H1 (cell line): ENCODE data around the gene ZXDC. TPM values are rescaled to one million over a fixed set of nuclear protein-coding genes. Genes with fewer than 3 reads are reported as not detected.

Source experiments
- ASH2L ChIP-seq: fragments of 200-600, 300-600 bp; sonication (generic); IDR thresholded peaks from one replicate; pipeline ENCODE4 v1.7.1; 2017; ENCODE audit warnings: low read length
- CBX8 ChIP-seq: fragments of 300-800, 300-1000 bp; sonication (generic); IDR thresholded peaks from 2 replicates; pipeline ENCODE4 v1.7.1; 2016; ENCODE audit warnings: low read depth, low read length, borderline replicate concordance
- E2F6 ChIP-seq: IDR thresholded peaks from 2 replicates; pipeline ENCODE4 v1.6.1; 2012; ENCODE audit warnings: inconsistent platforms
- GABPA ChIP-seq: IDR thresholded peaks from 2 replicates; pipeline ENCODE4 v1.6.1; 2011; ENCODE audit warnings: mild to moderate bottlenecking, low read length, moderate library complexity, borderline replicate concordance; ENCODE audit not compliant: insufficient read depth
- RBBP5 ChIP-seq: IDR thresholded peaks from 2 replicates; pipeline ENCODE4 v1.7.1; 2012; ENCODE audit warnings: low read depth, mild to moderate bottlenecking, inconsistent platforms, low read length, moderate library complexity, borderline replicate concordance
- SAP30 ChIP-seq: fragments of 300-600 bp; sonication (generic); IDR thresholded peaks from 2 replicates; pipeline ENCODE4 v1.7.1; 2012; ENCODE audit warnings: low read length, moderate library complexity, mild to moderate bottlenecking, inconsistent platforms; ENCODE audit not compliant: insufficient read depth, insufficient replicate concordance
- YY1 ChIP-seq: IDR thresholded peaks from 2 replicates; pipeline ENCODE4 v1.6.1; 2011; ENCODE audit warnings: low read depth, mild to moderate bottlenecking, low read length
- polyA plus RNA-seq, 7 experiments: library from polyadenylated mRNA; depleted of rRNA in 3 of 7; stranded (reverse) in 5 of 7; unstranded in 2 of 7; fragments of >200 nt in 5 of 7; fragments of 200-250 nt in 2 of 7; gene quantifications; 1 replicate in 5 of 7; 2 replicates in 1 of 7; 4 replicates in 1 of 7; pipeline versions ENCODE4 v1.2.1 to v1.2.3, GENCODE V29; 2011 to 2013; ENCODE audit warnings: missing spikeins in 2 of 7, mixed read lengths in 2 of 7
- total RNA-seq: library from RNA; stranded (reverse); fragmentation: NEBNext Ultra II Directional; extraction: Animal tissue kit (Norgen Biotek cat#: 25700); gene quantifications from 2 replicates; pipeline ENCODE4 v1.2.1, GENCODE V29; 2021
- TF ChIP-seq, protein P1 (sequence below): IDR thresholded peaks from 2 replicates; pipeline ENCODE4 v1.6.1; 2012; ENCODE audit warnings: inconsistent platforms
- TF ChIP-seq, protein P2 (sequence below): fragments of 300-600 bp; sonication (generic); IDR thresholded peaks from 2 replicates; pipeline ENCODE4 v1.7.1; 2012; ENCODE audit warnings: low read length, moderate library complexity, mild to moderate bottlenecking, inconsistent platforms; ENCODE audit not compliant: insufficient replicate concordance

Gene ZXDC
- total and polyA plus RNA-seq, 2 of the 8 experiments (the other 6 are each of a cell fraction or from before 2014, with no cell fraction given), result 12.7 to 24.3 TPM

DNA sequence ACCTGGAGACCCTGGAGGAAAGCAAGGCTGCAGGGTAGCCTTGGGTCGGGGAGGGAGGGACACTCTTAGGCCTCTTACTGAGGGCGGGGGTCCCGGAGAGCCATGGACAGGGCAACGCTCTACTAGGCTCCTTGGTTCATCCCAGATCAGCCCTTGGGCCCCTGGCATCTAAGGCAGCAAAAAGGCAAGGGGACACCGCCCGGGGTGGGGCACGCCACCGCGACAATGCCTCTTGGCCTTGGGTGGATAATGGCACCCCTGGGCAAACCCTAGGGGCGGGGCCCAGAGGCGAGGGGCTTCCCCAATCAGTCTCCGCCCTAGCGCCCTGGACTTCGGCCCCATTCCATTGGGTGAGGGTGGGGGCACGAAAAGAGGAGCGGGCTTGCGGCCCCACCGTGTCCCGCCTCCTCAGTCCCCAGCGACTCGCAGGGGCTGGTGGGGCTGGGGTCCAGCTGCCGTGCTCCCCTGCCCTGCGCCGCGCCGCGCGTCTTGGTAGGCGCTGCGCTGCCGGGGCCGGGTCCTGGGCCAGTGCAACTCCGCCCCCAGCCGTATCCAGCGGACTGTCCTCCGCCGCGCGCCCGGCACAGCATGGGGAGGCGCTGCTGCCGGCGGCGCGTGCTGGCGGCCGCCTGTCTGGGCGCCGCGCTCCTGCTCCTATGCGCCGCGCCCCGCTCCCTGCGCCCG, 48.2 kb upstream of the ZXDC start, which contains the start of gene CHST13 (continued):
- TF ChIP-seq SAP30 (no peak), CBX8 (no peak), ASH2L (no peak), E2F6 (no peak), YY1 (no peak), GABPA (peak; percentile 70; the same call in 1 of the 2 replicates), RBBP5 (peak; percentile 23; the same call in 1 of the 2 replicates)
- TF ChIP-seq, protein P1, sequence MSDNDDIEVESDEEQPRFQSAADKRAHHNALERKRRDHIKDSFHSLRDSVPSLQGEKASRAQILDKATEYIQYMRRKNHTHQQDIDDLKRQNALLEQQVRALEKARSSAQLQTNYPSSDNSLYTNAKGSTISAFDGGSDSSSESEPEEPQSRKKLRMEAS, result peak; percentile 51; the same call in 1 of the 2 replicates
- TF ChIP-seq, protein P2, sequence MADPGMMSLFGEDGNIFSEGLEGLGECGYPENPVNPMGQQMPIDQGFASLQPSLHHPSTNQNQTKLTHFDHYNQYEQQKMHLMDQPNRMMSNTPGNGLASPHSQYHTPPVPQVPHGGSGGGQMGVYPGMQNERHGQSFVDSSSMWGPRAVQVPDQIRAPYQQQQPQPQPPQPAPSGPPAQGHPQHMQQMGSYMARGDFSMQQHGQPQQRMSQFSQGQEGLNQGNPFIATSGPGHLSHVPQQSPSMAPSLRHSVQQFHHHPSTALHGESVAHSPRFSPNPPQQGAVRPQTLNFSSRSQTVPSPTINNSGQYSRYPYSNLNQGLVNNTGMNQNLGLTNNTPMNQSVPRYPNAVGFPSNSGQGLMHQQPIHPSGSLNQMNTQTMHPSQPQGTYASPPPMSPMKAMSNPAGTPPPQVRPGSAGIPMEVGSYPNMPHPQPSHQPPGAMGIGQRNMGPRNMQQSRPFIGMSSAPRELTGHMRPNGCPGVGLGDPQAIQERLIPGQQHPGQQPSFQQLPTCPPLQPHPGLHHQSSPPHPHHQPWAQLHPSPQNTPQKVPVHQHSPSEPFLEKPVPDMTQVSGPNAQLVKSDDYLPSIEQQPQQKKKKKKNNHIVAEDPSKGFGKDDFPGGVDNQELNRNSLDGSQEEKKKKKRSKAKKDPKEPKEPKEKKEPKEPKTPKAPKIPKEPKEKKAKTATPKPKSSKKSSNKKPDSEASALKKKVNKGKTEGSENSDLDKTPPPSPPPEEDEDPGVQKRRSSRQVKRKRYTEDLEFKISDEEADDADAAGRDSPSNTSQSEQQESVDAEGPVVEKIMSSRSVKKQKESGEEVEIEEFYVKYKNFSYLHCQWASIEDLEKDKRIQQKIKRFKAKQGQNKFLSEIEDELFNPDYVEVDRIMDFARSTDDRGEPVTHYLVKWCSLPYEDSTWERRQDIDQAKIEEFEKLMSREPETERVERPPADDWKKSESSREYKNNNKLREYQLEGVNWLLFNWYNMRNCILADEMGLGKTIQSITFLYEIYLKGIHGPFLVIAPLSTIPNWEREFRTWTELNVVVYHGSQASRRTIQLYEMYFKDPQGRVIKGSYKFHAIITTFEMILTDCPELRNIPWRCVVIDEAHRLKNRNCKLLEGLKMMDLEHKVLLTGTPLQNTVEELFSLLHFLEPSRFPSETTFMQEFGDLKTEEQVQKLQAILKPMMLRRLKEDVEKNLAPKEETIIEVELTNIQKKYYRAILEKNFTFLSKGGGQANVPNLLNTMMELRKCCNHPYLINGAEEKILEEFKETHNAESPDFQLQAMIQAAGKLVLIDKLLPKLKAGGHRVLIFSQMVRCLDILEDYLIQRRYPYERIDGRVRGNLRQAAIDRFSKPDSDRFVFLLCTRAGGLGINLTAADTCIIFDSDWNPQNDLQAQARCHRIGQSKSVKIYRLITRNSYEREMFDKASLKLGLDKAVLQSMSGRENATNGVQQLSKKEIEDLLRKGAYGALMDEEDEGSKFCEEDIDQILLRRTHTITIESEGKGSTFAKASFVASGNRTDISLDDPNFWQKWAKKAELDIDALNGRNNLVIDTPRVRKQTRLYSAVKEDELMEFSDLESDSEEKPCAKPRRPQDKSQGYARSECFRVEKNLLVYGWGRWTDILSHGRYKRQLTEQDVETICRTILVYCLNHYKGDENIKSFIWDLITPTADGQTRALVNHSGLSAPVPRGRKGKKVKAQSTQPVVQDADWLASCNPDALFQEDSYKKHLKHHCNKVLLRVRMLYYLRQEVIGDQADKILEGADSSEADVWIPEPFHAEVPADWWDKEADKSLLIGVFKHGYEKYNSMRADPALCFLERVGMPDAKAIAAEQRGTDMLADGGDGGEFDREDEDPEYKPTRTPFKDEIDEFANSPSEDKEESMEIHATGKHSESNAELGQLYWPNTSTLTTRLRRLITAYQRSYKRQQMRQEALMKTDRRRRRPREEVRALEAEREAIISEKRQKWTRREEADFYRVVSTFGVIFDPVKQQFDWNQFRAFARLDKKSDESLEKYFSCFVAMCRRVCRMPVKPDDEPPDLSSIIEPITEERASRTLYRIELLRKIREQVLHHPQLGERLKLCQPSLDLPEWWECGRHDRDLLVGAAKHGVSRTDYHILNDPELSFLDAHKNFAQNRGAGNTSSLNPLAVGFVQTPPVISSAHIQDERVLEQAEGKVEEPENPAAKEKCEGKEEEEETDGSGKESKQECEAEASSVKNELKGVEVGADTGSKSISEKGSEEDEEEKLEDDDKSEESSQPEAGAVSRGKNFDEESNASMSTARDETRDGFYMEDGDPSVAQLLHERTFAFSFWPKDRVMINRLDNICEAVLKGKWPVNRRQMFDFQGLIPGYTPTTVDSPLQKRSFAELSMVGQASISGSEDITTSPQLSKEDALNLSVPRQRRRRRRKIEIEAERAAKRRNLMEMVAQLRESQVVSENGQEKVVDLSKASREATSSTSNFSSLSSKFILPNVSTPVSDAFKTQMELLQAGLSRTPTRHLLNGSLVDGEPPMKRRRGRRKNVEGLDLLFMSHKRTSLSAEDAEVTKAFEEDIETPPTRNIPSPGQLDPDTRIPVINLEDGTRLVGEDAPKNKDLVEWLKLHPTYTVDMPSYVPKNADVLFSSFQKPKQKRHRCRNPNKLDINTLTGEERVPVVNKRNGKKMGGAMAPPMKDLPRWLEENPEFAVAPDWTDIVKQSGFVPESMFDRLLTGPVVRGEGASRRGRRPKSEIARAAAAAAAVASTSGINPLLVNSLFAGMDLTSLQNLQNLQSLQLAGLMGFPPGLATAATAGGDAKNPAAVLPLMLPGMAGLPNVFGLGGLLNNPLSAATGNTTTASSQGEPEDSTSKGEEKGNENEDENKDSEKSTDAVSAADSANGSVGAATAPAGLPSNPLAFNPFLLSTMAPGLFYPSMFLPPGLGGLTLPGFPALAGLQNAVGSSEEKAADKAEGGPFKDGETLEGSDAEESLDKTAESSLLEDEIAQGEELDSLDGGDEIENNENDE, result no peak
